WTC11 (cell line): ENCODE results near the gene MPHOSPH6.

Source experiments
- ATF2 ChIP-seq: sonication (generic); formaldehyde crosslinking; IDR thresholded peaks from 2 replicates; pipeline ENCODE4 v1.8.1; 2022; ENCODE audit warnings: low read depth, missing genetic modification reagents, borderline replicate concordance
- CREB1 ChIP-seq: sonication (generic); formaldehyde crosslinking; IDR thresholded peaks from 2 replicates; pipeline ENCODE4 v1.8.0; 2023; ENCODE audit warnings: mild to moderate bottlenecking, missing genetic modification reagents
- CTCF ChIP-seq: fragments of 200-600 bp; IDR thresholded peaks from 2 replicates; pipeline ENCODE4 v1.8.0; 2022; ENCODE audit warnings: antibody characterized with exemption
- E2F1 ChIP-seq: sonication (generic); formaldehyde crosslinking; IDR thresholded peaks from 2 replicates; pipeline ENCODE4 v1.8.0; 2022; ENCODE audit warnings: mild to moderate bottlenecking, missing genetic modification reagents
- E2F4 ChIP-seq: sonication (generic); formaldehyde crosslinking; IDR thresholded peaks from 2 replicates; pipeline ENCODE4 v1.8.1; 2022; ENCODE audit warnings: low read depth, mild to moderate bottlenecking, moderate library complexity, missing genetic modification reagents, borderline replicate concordance
- FOXP1 ChIP-seq: sonication (generic); formaldehyde crosslinking; IDR thresholded peaks from 2 replicates; pipeline ENCODE4 v1.8.0; 2022; ENCODE audit warnings: missing genetic modification reagents, mild to moderate bottlenecking, moderate library complexity, borderline replicate concordance
- MXD4 ChIP-seq: fragments of 250-450 bp; sonication (Bioruptor Pico); IDR thresholded peaks from 2 replicates; pipeline ENCODE4 v1.8.0; 2021; ENCODE audit warnings: mild to moderate bottlenecking, moderate library complexity, borderline replicate concordance
- NFATC4 ChIP-seq: fragments of 250-450 bp; sonication (Bioruptor Pico); IDR thresholded peaks from 2 replicates; pipeline ENCODE4 v1.9.0; 2021; ENCODE audit warnings: mild to moderate bottlenecking
- NFYB ChIP-seq: sonication (generic); formaldehyde crosslinking; conservative IDR thresholded peaks from 2 replicates; pipeline ENCODE4 v1.8.0; 2022; ENCODE audit warnings: low read depth, missing genetic modification reagents
- NR2C2 ChIP-seq: sonication (generic); formaldehyde crosslinking; IDR thresholded peaks from 2 replicates; pipeline ENCODE4 v1.8.0; 2022; ENCODE audit warnings: mild to moderate bottlenecking, missing genetic modification reagents
- TEAD4 ChIP-seq: sonication (generic); formaldehyde crosslinking; IDR thresholded peaks from 2 replicates; pipeline ENCODE4 v1.8.0; 2022; ENCODE audit warnings: mild to moderate bottlenecking, missing genetic modification reagents
- ZBTB21 ChIP-seq: sonication (generic); formaldehyde crosslinking; IDR thresholded peaks from 2 replicates; pipeline ENCODE4 v1.8.1; 2023; ENCODE audit warnings: mild to moderate bottlenecking, missing genetic modification reagents, borderline replicate concordance
- ZNF138 ChIP-seq: sonication (generic); formaldehyde crosslinking; conservative IDR thresholded peaks from 2 replicates; pipeline ENCODE4 v1.8.1; 2022; ENCODE audit warnings: mild to moderate bottlenecking, moderate library complexity, missing genetic modification reagents
- ZNF232 ChIP-seq: sonication (generic); formaldehyde crosslinking; IDR thresholded peaks from 2 replicates; pipeline ENCODE4 v1.8.0; 2022; ENCODE audit warnings: mild to moderate bottlenecking, missing genetic modification reagents

- TF ChIP-seq CREB1 (CRISPR knock-in tag) (0 out of 2 replicates have a peak, but pooled peaks have one; percentile 29), ZBTB21 (peak; percentile 86), ZNF138 (CRISPR knock-in tag) (0 out of 2 replicates have a peak, but pooled peaks have one; percentile 37), CTCF (no peak), NFYB (no peak), E2F1 (CRISPR knock-in tag) (0 out of 2 replicates have a peak, but pooled peaks have one; percentile 45), NFATC4 (no peak), E2F4 (CRISPR knock-in tag) (0 out of 2 replicates have a peak, but pooled peaks have one; percentile 66), TEAD4 (CRISPR knock-in tag) (no peak; the same call in 1 of the 2 replicates), ATF2 (CRISPR knock-in tag) (peak; percentile 65; the same call in 1 of the 2 replicates), FOXP1 (CRISPR knock-in tag) (peak; percentile 90; the same call in 1 of the 2 replicates), NR2C2 (CRISPR knock-in tag) (peak; percentile 49; the same call in 1 of the 2 replicates), ZNF232 (no peak), MXD4 (no peak)
Observed at GRCh38 chr16:82169861-82170845, at the start of gene MPHOSPH6.
